ACC112 (cell line): ENCODE measurements around the gene NMUR1.

Experiments
- H2AFZ ChIP-seq: fragments of 200-600 bp; sonication (generic); one replicate; pipeline ENCODE4 v1.6.0; 2017; ENCODE audit warnings: antibody characterized with exemption, low read length; ENCODE audit not compliant: unreplicated experiment
- H3K27ac ChIP-seq: fragments of 200-600 bp; sonication (generic); 2 replicates; pipeline ENCODE4 v1.5.1; 2014; ENCODE audit warnings: low read depth, mild to moderate bottlenecking, antibody characterized with exemption, low read length, moderate library complexity
- H3K27me3 ChIP-seq: fragments of 200-600 bp; sonication (generic); 2 replicates; pipeline ENCODE4 v1.6.1; 2014; ENCODE audit warnings: mild to moderate bottlenecking, antibody characterized with exemption, low read length, moderate library complexity, mixed read lengths; ENCODE audit not compliant: insufficient read depth
- H3K36me3 ChIP-seq: fragments of 200-600 bp; sonication (generic); 2 replicates; pipeline ENCODE4 v1.6.1; 2016; ENCODE audit warnings: mild to moderate bottlenecking, antibody characterized with exemption, low read length, moderate library complexity, mixed read lengths; ENCODE audit not compliant: insufficient read depth
- H3K4me1 ChIP-seq: fragments of 200-600 bp; sonication (generic); one replicate; pipeline ENCODE4 v1.6.1; 2016; ENCODE audit warnings: low read length, mixed read lengths; ENCODE audit not compliant: insufficient read depth, unreplicated experiment, control insufficient read depth
- H3K4me3 ChIP-seq: fragments of 200-600 bp; sonication (generic); 2 replicates; pipeline ENCODE4 v1.5.1; 2014; ENCODE audit warnings: mild to moderate bottlenecking, low read depth, low read length
- H3K79me2 ChIP-seq: fragments of 200-600 bp; sonication (generic); one replicate; pipeline ENCODE4 v1.6.0; 2016; ENCODE audit warnings: low read length; ENCODE audit not compliant: control insufficient read depth, unreplicated experiment, insufficient read depth

Gene NMUR1

GRCh38 chr2:231533777-231534125, 3.5 kb upstream of the NMUR1 start:
- Histone ChIP-seq H3K4me3 (no peak overlapping the region), H3K27me3 (peaks cover 23% of the 10 kb centered on the region), H3K36me3 (no peaks in the 10 kb centered on the region), H3K27ac (no peak overlapping the region), H3K79me2 (no peaks in the 10 kb centered on the region), H2AFZ (no peak overlapping the region), H3K4me1 (no peaks in the 10 kb centered on the region)

- Histone ChIP-seq H3K79me2 (no peaks in the 10 kb centered on the region), H3K27ac (no peak overlapping the region), H3K4me1 (no peaks in the 10 kb centered on the region), H2AFZ (no peak overlapping the region), H3K4me3 (no peak overlapping the region), H3K36me3 (no peaks in the 10 kb centered on the region), H3K27me3 (peaks cover 28% of the 10 kb centered on the region)
These were observed 3.0 kb upstream of the NMUR1 start for GRCh38 chr2:231533086-231533776.

GRCh38 chr2:231532756-231533035, 2.5 kb upstream of the NMUR1 start:
- Histone ChIP-seq H3K27ac (no peak overlapping the region), H3K27me3 (peaks cover 28% of the 10 kb centered on the region), H3K4me1 (no peaks in the 10 kb centered on the region), H3K36me3 (no peaks in the 10 kb centered on the region), H3K79me2 (no peaks in the 10 kb centered on the region), H2AFZ (no peak overlapping the region), H3K4me3 (no peak overlapping the region)

GRCh38 chr2:231531883-231532755, 1.9 kb upstream of the NMUR1 start:
- Histone ChIP-seq H3K4me1 (no peaks in the 10 kb centered on the region), H3K79me2 (no peaks in the 10 kb centered on the region), H3K4me3 (no peak overlapping the region), H3K27me3 (peaks cover 28% of the 10 kb centered on the region), H3K36me3 (no peaks in the 10 kb centered on the region), H2AFZ (no peak overlapping the region), H3K27ac (no peak overlapping the region)

GRCh38 chr2:231531466-231531865, 1.2 kb upstream of the NMUR1 start:
- no peak overlapping the region for H2AFZ ChIP-seq
- no peak overlapping the region for H3K27ac ChIP-seq
- H3K27me3 ChIP-seq: peaks cover 28% of the 10 kb centered on the region
- no peaks in the 10 kb centered on the region for H3K4me1 ChIP-seq
- H3K36me3 ChIP-seq: no peaks in the 10 kb centered on the region
- H3K4me3 ChIP-seq: no peak overlapping the region
- H3K79me2 ChIP-seq: no peaks in the 10 kb centered on the region

- peaks cover 28% of the 10 kb centered on the region for H3K27me3 ChIP-seq
- H2AFZ ChIP-seq: no peak overlapping the region
- H3K4me3 ChIP-seq: no peak overlapping the region
- no peaks in the 10 kb centered on the region for H3K36me3 ChIP-seq
- no peak overlapping the region for H3K27ac ChIP-seq
- H3K79me2 ChIP-seq: no peaks in the 10 kb centered on the region
- no peaks in the 10 kb centered on the region for H3K4me1 ChIP-seq
These were observed 1.6 kb downstream of the NMUR1 start for GRCh38 chr2:231528636-231529030.

- H2AFZ ChIP-seq: no peak overlapping the region
- H3K27ac ChIP-seq: no peak overlapping the region
- no peaks in the 10 kb centered on the region for H3K4me1 ChIP-seq
- no peaks in the 10 kb centered on the region for H3K36me3 ChIP-seq
- peaks cover 28% of the 10 kb centered on the region for H3K27me3 ChIP-seq
- no peaks in the 10 kb centered on the region for H3K79me2 ChIP-seq
- no peak overlapping the region for H3K4me3 ChIP-seq
These were observed 2.1 kb downstream of the NMUR1 start for GRCh38 chr2:231527955-231528635.

- no peaks in the 10 kb centered on the region for H3K79me2 ChIP-seq
- H3K27ac ChIP-seq: no peak overlapping the region
- H2AFZ ChIP-seq: no peak overlapping the region
- no peaks in the 10 kb centered on the region for H3K4me1 ChIP-seq
- peaks cover 28% of the 10 kb centered on the region for H3K27me3 ChIP-seq
- no peaks in the 10 kb centered on the region for H3K36me3 ChIP-seq
- H3K4me3 ChIP-seq: no peak overlapping the region
These were observed 3.2 kb downstream of the NMUR1 start for GRCh38 chr2:231527091-231527395.

GRCh38 chr2:231526341-231527090, 3.7 kb downstream of the NMUR1 start:
- Histone ChIP-seq H3K36me3 (no peaks in the 10 kb centered on the region), H3K4me1 (no peaks in the 10 kb centered on the region), H3K27me3 (peaks cover 28% of the 10 kb centered on the region), H2AFZ (no peak overlapping the region), H3K27ac (no peak overlapping the region), H3K4me3 (no peak overlapping the region), H3K79me2 (no peaks in the 10 kb centered on the region)

GRCh38 chr2:231525248-231526163, 4.7 kb downstream of the NMUR1 start:
- Histone ChIP-seq H3K27me3 (peaks cover 22% of the 10 kb centered on the region), H3K27ac (no peak overlapping the region), H3K79me2 (no peaks in the 10 kb centered on the region), H2AFZ (no peak overlapping the region), H3K36me3 (no peaks in the 10 kb centered on the region), H3K4me3 (no peak overlapping the region), H3K4me1 (no peaks in the 10 kb centered on the region)
